GM23338 (cell line): ENCODE data around the gene CCR7.

Experiments used
- CREB1 ChIP-seq: fragments of 250-450 bp; sonication (Bioruptor Pico); IDR thresholded peaks from 2 replicates; pipeline ENCODE4 v1.5.0; 2020; ENCODE audit warnings: low read depth, mild to moderate bottlenecking, moderate library complexity
- CTCF ChIP-seq, 2 experiments: fragments of 200-600 bp in 1 of 2; sonication (generic) in 1 of 2; conservative IDR thresholded peaks; 2 replicates each; pipeline versions ENCODE4 v1.5.1 to v1.6.1; 2016 to 2017; ENCODE audit warnings: antibody characterized with exemption in 2 of 2, low read depth in 2 of 2, mild to moderate bottlenecking in 2 of 2, moderate library complexity in 1 of 2
- ETS1 ChIP-seq: IDR thresholded peaks from 2 replicates; pipeline ENCODE4 v1.6.1; 2016; ENCODE audit warnings: antibody characterized with exemption
- EZH2 ChIP-seq: fragments of 200-600 bp; sonication (generic); IDR thresholded peaks from one replicate; pipeline ENCODE4 v1.8.0; 2017; ENCODE audit warnings: antibody characterized with exemption, mild to moderate bottlenecking, low read depth; ENCODE audit not compliant: unreplicated experiment
- EZH2phosphoT487 ChIP-seq: fragments of 200-600 bp; sonication (generic); IDR thresholded peaks from one replicate; pipeline ENCODE4 v1.8.1; 2018; ENCODE audit warnings: antibody characterized with exemption; ENCODE audit not compliant: unreplicated experiment
- JUNB ChIP-seq: IDR thresholded peaks from one replicate; pipeline ENCODE4 v1.6.1; 2016; ENCODE audit warnings: antibody characterized with exemption; ENCODE audit not compliant: unreplicated experiment
- NANOG ChIP-seq: IDR thresholded peaks from 2 replicates; pipeline ENCODE4 v1.6.1; 2016; ENCODE audit warnings: antibody characterized with exemption, borderline replicate concordance
- POLR2AphosphoS5 ChIP-seq: IDR thresholded peaks from 2 replicates; pipeline ENCODE4 v1.6.1; 2016; ENCODE audit warnings: antibody characterized with exemption, low read depth

GRCh38 chr17:40550608-40551007, 14.7 kb downstream of the CCR7 start:
- TF ChIP-seq CTCF (conservative IDR thresholded peaks at IDR 0.05; ENCODE audit: low read depth in 2 of 2) (no peak), POLR2AphosphoS5 (no peak), EZH2 (no peak), CREB1 (CRISPR knock-in tag) (no peak), ETS1 (no peak), EZH2phosphoT487 (no peak), NANOG (no peak), JUNB (no peak)
